SK-N-SH treated with all-trans-retinoic acid at 6 μM for 48 hours (cell line): ENCODE data around the gene MCFD2.

Experiments
- ATAC-seq: fragments of 200-7000 bp; cut with Tn5 transposase; 3 replicates; pipeline ENCODE4 v1.9.1; 2020; ENCODE audit warnings: mild to moderate bottlenecking, moderate library complexity
- ARNTL ChIP-seq: fragments of 450-650 bp; formaldehyde crosslinking; IDR thresholded peaks from 2 replicates; pipeline ENCODE4 v1.5.0; 2020; ENCODE audit warnings: low read depth, mild to moderate bottlenecking, moderate library complexity, borderline replicate concordance
- BACH2 ChIP-seq: fragments of 250-450 bp; sonication (Bioruptor Pico); IDR thresholded peaks from 2 replicates; pipeline ENCODE4 v1.9.0; 2021; ENCODE audit warnings: mild to moderate bottlenecking, borderline replicate concordance
- CSDC2 ChIP-seq: fragments of 250-450 bp; sonication (Bioruptor Pico); IDR thresholded peaks from 2 replicates; pipeline ENCODE4 v1.5.0; 2020; ENCODE audit warnings: mild to moderate bottlenecking, moderate library complexity
- ESRRG ChIP-seq: fragments of 250-450 bp; sonication (Bioruptor Pico); IDR thresholded peaks from 2 replicates; pipeline ENCODE4 v1.6.1; 2021; ENCODE audit warnings: mild to moderate bottlenecking
- GLIS3 ChIP-seq: fragments of 250-450 bp; sonication (Bioruptor Pico); IDR thresholded peaks from 2 replicates; pipeline ENCODE4 v1.5.0; 2020; ENCODE audit warnings: mild to moderate bottlenecking, moderate library complexity
- ISL1 ChIP-seq: fragments of 250-450 bp; sonication (Bioruptor Pico); IDR thresholded peaks from 2 replicates; pipeline ENCODE4 v2.1.2; 2022; ENCODE audit warnings: mild to moderate bottlenecking, moderate library complexity
- OSR1 ChIP-seq: fragments of 250-450 bp; sonication (Bioruptor Pico); IDR thresholded peaks from 2 replicates; pipeline ENCODE4 v1.8.0; 2022; ENCODE audit warnings: moderate library complexity, mild to moderate bottlenecking, inconsistent platforms
- PATZ1 ChIP-seq: fragments of 250-450 bp; sonication (Bioruptor Pico); IDR thresholded peaks from 2 replicates; pipeline ENCODE4 v1.8.0; 2020; ENCODE audit warnings: mild to moderate bottlenecking, moderate library complexity, borderline replicate concordance
- POU6F1 ChIP-seq: fragments of 250-450 bp; sonication (Bioruptor Pico); IDR thresholded peaks from 2 replicates; pipeline ENCODE4 v1.8.0; 2021; ENCODE audit warnings: low read depth, mild to moderate bottlenecking, moderate library complexity, borderline replicate concordance
- PPARA ChIP-seq: fragments of 250-450 bp; sonication (Bioruptor Pico); IDR thresholded peaks from 2 replicates; pipeline ENCODE4 v1.5.0; 2020; ENCODE audit warnings: mild to moderate bottlenecking, borderline replicate concordance
- RARB ChIP-seq: fragments of 250-450 bp; sonication (Bioruptor Pico); IDR thresholded peaks from 2 replicates; pipeline ENCODE4 v1.8.0; 2021; ENCODE audit warnings: mild to moderate bottlenecking, moderate library complexity
- SNAI2 ChIP-seq: fragments of 250-450 bp; sonication (Bioruptor Pico); IDR thresholded peaks from 2 replicates; pipeline ENCODE4 v1.5.0; 2020; ENCODE audit warnings: mild to moderate bottlenecking, moderate library complexity
- TCF4 ChIP-seq: fragments of 250-450 bp; sonication (Bioruptor Pico); IDR thresholded peaks from 2 replicates; pipeline ENCODE4 v1.8.0; 2021; ENCODE audit warnings: mild to moderate bottlenecking, moderate library complexity, borderline replicate concordance
- TOX ChIP-seq: fragments of 250-450 bp; sonication (Bioruptor Pico); IDR thresholded peaks from 2 replicates; pipeline ENCODE4 v1.8.0; 2021; ENCODE audit warnings: mild to moderate bottlenecking, moderate library complexity, borderline replicate concordance
- TSHZ2 ChIP-seq: fragments of 250-450 bp; sonication (Bioruptor Pico); IDR thresholded peaks from 2 replicates; pipeline ENCODE4 v1.5.0; 2020; ENCODE audit warnings: mild to moderate bottlenecking, moderate library complexity
- ZC3H10 ChIP-seq: fragments of 250-450 bp; sonication (Bioruptor Pico); IDR thresholded peaks from 2 replicates; pipeline ENCODE4 v1.5.1; 2021; ENCODE audit warnings: mild to moderate bottlenecking, moderate library complexity
- ZFP3 ChIP-seq: fragments of 250-450 bp; sonication (Bioruptor Pico); IDR thresholded peaks from 2 replicates; pipeline ENCODE4 v1.5.0; 2020; ENCODE audit warnings: mild to moderate bottlenecking, moderate library complexity
- ZFP30 ChIP-seq: fragments of 450-650 bp; formaldehyde crosslinking; IDR thresholded peaks from 2 replicates; pipeline ENCODE4 v1.5.0; 2022; ENCODE audit warnings: mild to moderate bottlenecking, moderate library complexity
- ZNF565 ChIP-seq: fragments of 450-650 bp; formaldehyde crosslinking; conservative IDR thresholded peaks from 2 replicates; pipeline ENCODE4 v1.5.0; 2020; ENCODE audit warnings: low read depth, mild to moderate bottlenecking, moderate library complexity
- ZNF70 ChIP-seq: fragments of 450-650 bp; formaldehyde crosslinking; IDR thresholded peaks from 2 replicates; pipeline ENCODE4 v1.5.0; 2020; ENCODE audit warnings: mild to moderate bottlenecking, moderate library complexity
- TF ChIP-seq, protein P1 (sequence below): fragments of 250-450 bp; sonication (Bioruptor Pico); IDR thresholded peaks from 2 replicates; pipeline ENCODE4 v1.5.1; 2020; ENCODE audit warnings: low read depth, mild to moderate bottlenecking, moderate library complexity

The MCFD2 gene

GRCh38 chr2:46856336-46856735, 59.3 kb downstream of the MCFD2 start:
- no peak for TF ChIP-seq ISL1 (CRISPR knock-in tag)
- TF ChIP-seq SNAI2 (CRISPR knock-in tag): no peak
- TF ChIP-seq, protein P1, sequence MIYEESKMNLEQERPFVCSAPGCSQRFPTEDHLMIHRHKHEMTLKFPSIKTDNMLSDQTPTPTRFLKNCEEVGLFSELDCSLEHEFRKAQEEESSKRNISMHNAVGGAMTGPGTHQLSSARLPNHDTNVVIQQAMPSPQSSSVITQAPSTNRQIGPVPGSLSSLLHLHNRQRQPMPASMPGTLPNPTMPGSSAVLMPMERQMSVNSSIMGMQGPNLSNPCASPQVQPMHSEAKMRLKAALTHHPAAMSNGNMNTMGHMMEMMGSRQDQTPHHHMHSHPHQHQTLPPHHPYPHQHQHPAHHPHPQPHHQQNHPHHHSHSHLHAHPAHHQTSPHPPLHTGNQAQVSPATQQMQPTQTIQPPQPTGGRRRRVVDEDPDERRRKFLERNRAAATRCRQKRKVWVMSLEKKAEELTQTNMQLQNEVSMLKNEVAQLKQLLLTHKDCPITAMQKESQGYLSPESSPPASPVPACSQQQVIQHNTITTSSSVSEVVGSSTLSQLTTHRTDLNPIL (CRISPR knock-in tag): no peak
- TF ChIP-seq CSDC2 (CRISPR knock-in tag): no peak
- no peak for TF ChIP-seq PATZ1 (CRISPR knock-in tag)
- no peak for TF ChIP-seq ZFP3 (CRISPR knock-in tag)
- TF ChIP-seq TSHZ2 (CRISPR knock-in tag): no peak
- no peak for TF ChIP-seq TOX (CRISPR knock-in tag)
- TF ChIP-seq TCF4 (CRISPR knock-in tag): no peak
- no peak for TF ChIP-seq OSR1 (CRISPR knock-in tag)
- no peak for TF ChIP-seq ZFP30
- TF ChIP-seq POU6F1 (CRISPR knock-in tag): no peak
- no peak for TF ChIP-seq ESRRG
- no peak for TF ChIP-seq ARNTL
- no peak for TF ChIP-seq ZC3H10 (CRISPR knock-in tag)
- no peak for TF ChIP-seq RARB
- TF ChIP-seq ZNF70 (CRISPR knock-in tag): no peak
- no peak for TF ChIP-seq PPARA (CRISPR knock-in tag)
- no peak for ATAC-seq

DNA sequence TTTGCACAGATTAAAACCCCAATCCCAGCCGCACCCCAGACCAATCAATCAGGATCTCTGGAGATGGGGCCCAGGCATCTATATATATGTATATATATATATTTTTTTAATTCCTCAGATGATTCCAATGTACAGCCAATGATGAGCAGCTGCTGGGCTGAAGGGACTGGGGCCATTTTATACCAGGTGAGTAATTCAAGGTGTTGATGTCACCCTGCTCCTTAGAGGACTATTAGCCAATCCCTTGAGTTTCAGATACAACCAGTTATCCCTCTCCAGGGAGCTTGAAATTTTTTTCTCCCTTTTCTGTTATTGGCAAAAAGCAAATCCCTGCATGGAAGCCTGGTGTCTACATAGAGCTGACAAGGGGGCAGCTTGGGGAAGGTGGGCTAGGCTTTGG, 59.8 kb downstream of the MCFD2 start:
- TF ChIP-seq CSDC2 (CRISPR knock-in tag) (no peak), TSHZ2 (CRISPR knock-in tag) (no peak), PPARA (CRISPR knock-in tag) (no peak), ZNF565 (CRISPR knock-in tag) (no peak), OSR1 (CRISPR knock-in tag) (no peak), GLIS3 (CRISPR knock-in tag) (no peak), ZFP30 (no peak), ESRRG (no peak), ZNF70 (CRISPR knock-in tag) (no peak), ARNTL (no peak), TCF4 (CRISPR knock-in tag) (no peak), RARB (no peak), ZFP3 (CRISPR knock-in tag) (no peak), TOX (CRISPR knock-in tag) (no peak), ISL1 (CRISPR knock-in tag) (no peak), BACH2 (no peak), POU6F1 (CRISPR knock-in tag) (no peak), PATZ1 (CRISPR knock-in tag) (no peak)
- TF ChIP-seq, protein P1 (CRISPR knock-in tag): no peak
- ATAC-seq: no peak
